ENCODE results near the gene SIRT5.

The SIRT5 gene

DNA sequence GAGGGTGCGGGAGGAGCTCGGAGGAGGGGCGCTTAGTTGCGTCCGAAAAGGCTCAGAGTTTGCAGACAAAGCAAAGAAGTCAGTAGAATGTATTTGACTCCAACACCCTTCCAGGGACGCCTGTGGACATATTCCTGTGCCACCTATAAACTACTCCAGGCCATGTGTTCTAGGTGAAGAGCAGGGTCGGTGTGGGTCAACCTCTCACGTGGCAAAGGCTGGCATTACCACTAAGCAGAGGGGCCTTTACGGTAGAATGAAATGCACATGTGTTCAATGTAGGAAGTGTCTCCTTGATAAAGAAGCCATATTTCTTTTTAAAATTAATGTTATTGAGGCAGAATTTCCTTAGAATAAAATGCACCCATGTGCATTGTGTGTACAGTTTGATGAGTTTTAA lies 15.4 kb downstream of the SIRT5 start:
- no peak for DNase-seq (ENCODE audit: low read depth in 2 of 2)

DNA sequence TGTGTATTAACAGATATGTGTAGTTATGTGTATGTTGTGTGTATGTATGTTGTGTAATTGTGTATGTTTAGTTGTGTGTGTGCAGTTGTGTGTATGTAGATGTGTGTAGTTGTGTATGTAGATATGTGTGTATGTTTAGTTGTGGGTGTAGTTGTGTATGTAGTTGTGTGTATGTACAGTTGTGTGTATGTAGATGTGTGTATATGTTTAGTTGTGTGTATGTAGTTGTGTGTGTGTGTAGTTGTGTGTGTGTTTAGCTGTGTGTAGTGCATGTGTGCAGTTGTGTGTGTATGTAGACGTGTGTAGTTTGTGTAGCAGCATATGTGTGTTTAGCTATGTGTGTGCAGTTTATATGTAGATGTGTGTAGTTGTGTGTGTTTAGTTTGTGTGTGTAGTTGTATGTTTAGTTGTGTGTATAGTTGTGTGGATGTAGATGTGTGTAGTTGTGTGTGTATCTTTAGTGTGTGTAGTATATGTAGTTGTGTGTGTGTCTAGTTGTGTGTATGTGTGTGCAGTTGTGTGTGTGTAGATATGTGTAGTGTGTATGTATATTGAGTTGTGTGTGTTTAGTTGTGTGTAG lies 16.3 kb downstream of the SIRT5 start:
- no peak for DNase-seq (ENCODE audit: low read depth in 2 of 2)

DNA sequence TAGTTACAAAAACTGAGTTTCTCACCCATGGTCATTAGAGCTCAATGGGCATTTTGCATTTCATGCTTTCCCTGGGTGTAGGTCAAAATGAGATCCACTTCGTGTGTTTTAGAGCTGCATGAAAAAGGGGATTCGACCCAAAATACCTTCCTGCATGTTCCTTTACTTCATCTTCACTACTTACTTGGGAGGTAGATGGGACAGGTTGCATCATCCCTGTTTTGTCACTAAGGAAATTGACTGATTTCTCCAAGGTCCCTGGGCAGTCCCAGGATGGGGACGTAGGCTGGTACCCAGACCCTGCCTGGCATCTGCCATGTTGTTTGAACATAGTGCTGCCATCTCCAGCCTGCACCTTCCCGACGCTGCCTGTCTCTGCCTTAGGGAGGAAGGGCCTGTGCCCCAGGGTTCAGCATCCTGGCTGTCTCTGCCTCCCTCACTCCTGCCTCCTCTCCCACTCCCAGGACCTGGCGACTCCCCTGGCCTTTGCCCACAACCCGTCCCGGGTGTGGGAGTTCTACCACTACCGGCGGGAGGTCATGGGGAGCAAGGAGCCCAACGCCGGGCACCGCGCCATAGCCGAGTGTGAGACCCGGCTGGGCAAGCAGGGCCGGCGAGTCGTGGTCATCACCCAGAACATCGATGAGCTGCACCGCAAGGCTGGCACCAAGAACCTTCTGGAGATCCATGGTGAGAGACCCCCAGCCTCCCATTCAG lies 17.0 kb downstream of the SIRT5 start:
- no peak for DNase-seq (ENCODE audit: low read depth in 2 of 2)

DNA sequence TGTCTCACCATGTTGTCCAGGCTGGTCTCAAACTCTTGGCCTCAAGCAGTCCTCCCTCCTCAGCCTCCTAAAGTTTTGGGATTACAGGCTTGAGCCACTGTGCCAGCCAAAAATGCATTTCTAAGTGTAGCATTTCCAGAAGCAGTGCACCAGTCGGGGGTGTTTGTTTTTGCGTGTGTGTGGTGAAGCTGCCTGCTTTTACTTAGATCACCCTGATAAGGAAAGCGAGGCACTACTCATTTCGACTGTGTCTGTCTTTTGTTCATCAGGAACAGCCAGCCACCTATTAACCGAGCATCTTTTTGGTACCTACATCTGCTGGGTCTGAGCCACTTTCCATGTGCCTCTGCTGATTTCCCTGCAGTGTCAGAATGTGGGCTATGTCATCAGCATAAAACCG lies 18.7 kb downstream of the SIRT5 start:
- DNase-seq (ENCODE audit: low read depth in 2 of 2), result no peak

DNA sequence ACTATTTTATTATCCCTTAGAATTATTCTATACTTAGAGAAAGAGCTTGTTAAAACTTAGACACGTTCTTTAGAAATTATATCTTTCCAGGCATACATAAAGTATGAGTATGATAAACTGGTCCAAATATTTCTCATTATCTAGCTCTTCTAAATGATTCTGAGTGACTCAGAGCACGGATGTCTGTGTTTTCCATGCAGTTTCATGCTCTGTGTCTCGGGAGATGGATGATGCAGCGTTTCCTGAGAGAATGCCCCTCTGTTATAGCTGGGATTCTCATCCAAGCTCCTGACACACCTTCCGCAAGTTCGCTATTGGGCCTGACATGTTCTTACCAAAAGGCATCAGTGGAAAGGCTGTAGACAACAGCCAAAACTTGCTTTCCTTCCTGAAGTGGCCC lies 19.3 kb downstream of the SIRT5 start:
- no peak for DNase-seq (ENCODE audit: low read depth in 2 of 2)

DNA sequence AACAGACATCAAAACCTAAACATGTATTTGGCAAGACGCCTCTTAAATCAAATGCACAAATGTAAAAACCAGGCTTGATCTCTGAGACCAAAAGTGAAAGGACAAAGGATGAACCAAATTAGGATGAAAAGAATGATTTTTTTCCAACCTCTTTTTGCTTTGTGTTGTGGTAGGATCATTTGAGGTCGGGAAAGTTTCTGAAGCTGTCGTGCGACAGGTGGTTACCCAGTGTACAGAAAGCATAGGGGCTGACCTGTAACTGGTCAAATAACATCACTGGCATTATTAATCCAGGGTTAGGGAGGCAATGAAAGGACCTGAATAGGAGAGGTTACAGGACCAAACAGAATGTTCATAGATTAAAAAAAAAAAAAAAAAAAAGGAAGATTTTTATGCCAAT lies 22.7 kb downstream of the SIRT5 start:
- no peak for DNase-seq (ENCODE audit: low read depth in 2 of 2)

DNA sequence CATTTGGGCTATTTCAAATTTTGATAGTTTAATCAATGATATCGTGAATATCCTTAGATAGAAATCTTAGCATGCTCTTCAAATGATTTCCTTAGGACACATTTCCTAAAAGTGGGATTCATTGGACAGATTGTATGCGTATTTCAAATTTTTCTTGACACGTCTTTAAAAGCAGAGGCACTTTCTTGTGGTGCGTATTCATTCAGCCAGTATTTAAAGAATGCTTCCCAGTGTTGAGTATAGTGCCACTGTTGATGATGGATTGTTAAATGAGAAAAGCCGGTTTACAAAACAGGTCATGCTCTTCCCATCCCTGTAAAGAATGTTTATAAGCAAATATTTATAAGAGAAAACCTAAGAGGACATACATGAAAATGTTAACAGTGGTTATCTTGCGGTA lies 25.6 kb downstream of the SIRT5 start:
- DNase-seq (ENCODE audit: low read depth in 2 of 2), result no peak

DNA sequence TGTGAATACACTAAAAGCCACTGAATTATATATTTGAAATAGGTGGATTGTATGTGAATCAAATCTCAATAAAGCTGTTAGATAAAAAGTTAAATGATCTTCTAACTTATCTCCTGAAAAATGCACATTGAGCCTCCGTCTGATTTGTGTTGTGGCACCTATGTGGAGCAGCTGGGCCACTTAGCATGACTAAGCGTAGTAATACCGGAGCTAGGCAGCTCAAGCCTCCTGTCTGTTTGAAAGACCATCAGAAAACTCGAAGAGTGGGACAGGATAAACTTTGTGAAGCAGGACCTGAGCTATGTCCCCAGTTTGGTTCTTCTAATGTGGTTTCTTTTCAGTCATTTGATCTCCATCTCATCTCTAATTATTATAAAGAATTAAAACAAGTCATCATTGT lies 29.7 kb downstream of the SIRT5 start:
- no peak for DNase-seq (ENCODE audit: low read depth in 2 of 2)

DNA sequence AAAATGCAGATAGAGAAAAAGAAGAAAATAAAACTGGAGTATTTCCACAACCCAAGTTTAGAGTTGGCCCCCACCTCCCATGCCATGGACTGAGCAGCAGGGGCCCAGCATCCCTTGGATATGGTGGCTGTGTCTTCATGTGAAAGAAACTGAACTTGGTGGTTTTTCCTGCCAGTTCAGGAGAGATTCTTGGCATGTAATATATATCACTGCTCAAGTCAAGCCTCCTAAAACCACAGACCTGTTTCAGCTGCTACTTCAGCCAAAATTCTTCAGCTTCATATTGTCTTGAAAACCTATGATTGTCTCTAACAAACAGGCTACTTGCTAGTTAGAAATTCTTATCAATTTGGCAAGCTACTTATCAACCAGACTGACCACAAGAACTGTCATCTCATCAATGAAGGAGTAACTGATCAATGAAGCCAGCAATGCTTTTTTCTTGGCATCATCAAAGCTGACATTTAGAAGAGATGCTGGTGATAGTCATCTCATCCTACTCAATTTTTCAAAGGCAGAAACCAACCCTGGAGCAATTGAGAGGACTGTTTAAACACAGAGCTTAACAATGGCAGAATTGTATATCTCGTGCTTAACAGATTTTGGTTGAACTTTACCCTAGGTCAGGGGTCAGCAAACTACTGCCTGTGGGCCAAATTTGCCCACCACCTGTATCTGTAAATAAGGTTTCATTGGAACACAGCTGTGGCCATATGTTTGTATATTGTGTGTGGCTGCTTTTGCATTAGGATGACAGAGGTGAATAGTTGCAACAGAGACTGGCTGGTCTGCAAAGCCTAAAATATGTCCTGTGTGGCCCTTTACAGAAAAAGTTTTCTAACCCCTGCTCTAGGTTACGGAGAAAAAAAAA lies 30.4 kb downstream of the SIRT5 start:
- no peak for DNase-seq (ENCODE audit: low read depth in 2 of 2)

DNA sequence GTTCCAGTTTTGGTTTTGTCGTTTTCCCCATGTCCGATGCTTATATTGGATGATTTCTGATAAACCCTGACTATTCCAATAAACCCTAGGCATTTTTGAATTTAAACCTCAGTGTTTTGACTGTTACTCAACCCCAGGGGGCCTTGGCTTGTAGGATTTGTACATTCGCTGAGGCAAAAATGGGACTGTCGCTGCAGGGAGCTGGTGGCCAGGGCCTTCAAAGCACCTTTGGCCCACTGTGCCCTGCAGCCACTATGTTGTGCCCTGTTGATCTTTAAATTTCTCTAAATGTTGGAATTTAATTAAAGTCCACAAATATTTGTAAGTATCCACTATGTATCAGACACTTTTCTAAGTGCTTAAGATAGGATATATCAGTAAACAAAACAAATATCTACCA lies 31.2 kb downstream of the SIRT5 start:
- DNase-seq (ENCODE audit: low read depth in 2 of 2), result no peak

DNA sequence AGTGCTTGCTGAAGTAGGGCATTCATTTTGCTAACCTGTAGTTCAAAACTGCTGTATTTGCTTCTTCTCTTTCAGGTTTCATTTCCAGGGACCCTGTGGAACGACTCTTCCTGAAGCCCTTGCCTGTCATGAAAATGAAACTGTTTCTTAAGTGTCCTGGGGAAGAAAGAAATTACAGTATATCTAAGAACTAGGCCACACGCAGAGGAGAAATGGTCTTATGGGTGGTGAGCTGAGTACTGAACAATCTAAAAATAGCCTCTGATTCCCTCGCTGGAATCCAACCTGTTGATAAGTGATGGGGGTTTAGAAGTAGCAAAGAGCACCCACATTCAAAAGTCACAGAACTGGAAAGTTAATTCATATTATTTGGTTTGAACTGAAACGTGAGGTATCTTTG lies 37.3 kb downstream of the SIRT5 start:
- DNase-seq (ENCODE audit: low read depth in 2 of 2), result no peak

DNA sequence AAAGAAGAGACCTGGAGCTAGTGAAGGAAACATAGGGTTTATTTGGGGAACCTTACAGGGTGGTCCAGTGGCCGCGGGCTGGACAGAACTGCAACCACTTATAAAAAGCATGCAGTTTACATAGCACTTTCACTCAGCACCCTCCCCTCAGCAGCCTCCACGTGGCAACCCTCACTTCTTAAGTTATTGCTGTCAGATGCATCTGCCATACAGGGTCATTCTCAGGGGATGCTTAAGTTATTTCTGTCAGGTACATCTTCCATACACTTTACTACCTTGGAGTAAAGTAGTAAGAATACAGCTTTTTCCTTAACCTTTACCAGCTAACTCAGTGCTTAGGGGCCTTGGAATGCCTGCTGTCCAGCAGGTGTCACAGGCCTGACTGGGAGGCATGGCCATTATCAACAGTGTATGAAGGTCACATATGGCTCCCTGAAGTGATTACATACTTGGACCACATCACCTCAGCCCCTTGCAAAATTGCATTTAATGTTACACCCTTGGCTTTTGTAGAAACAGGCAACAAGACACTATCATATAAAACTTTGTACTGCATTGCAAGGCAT lies 38.7 kb downstream of the SIRT5 start:
- no peak for DNase-seq (ENCODE audit: low read depth in 2 of 2)

DNA sequence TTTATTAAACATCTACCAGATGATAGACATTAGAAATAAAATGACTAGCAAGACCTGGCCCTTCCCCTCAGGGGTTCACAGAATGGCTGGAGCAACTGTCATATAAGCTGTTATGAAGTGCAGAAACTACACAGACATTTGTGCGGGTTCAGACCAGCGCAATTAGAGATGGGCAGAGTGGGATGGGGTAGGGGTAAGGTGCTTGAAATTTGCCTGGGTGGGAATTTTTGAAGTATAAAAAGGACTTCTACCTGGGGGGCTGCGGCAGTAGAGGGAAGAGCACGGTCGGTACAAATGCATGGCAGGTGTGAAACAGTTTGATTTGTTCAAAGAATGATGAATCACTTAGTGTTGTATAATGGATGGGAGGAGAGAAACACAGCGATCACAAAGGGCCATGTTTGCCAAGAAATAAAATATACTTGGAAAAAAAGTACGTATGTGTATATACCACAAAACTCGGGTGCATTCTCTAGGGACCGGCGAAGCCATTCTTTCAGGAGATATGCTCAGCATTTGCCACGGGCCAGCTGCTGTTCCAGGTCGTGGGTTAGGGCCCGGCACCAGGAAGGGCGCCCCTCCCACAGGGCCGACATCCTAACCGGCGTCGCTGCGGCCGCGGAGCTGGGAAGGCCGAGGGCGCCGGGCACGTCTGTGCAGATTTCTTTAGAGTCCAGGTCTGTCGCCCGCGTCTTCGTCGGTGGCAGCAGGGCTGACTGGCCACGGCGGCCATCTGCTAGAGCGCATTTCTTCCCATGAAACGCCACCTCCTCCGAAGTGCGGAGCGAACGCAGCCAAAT lies 39.9 kb downstream of the SIRT5 start:
- DNase-seq (ENCODE audit: low read depth in 2 of 2), result no peak

DNA sequence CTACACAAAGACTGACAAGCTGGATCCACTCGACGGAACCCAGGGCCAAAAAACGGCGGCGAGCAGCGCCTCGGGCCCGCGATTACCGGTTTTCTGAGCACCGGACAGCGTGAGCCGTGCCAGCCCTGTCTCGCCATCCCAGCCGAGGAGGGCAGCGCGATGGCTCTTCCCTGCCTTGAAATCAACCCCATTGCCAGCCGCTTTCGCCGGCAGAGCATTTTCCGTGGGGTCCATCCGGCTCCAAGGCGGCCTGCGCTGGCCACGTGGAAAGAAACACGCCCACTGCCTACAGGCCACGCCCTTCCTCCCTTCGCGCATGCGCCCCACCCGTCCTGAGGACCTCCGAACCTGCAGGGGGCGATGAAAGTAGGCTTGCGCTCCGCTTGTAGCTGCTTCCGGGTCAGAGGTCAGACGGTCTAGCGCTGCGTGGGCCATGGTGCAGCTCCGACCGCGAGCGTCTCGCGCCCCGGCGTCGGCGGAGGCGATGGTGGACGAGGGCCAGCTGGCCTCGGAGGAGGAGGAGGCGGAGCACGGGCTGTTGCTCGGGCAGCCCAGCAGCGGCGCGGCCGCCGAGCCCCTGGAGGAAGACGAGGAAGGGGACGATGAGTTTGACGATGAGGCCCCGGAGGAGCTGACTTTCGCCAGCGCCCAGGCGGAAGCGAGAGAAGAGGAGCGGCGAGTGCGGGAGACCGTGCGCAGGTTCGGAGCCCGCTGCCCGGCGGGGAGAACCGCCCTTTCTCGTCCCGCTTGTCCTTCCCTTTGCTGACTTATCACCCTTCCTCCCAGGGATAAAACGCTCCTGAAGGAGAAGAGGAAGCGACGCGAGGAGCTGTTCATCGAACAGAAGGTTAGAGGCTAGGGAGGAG lies 40.8 kb downstream of the SIRT5 start, which contains the start of gene NOL7:
Gene NOL7, plus strand, starts transcription at position 410 of the 866 bp plus-strand sequence. Its CDS starts 24 bp downstream, at position 434.
- DNase-seq (ENCODE audit: low read depth in 2 of 2), result peak; percentile 95 to 96

DNA sequence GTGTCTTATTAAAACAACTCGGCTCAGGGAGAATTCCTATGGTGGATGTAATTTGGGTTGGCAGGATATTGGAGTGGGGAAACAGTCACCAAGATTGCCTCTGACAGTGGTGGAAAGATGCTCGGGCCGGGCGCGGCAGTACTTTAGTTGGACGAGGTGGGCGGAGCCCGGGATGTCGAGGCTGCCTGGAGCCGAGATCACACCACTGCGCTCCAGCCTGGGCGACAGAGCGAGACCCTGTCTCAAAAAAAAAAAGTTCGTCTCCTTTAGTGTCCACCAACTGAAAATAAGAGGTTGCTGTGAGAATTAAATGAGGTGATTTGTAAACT lies 41.4 kb downstream of the SIRT5 start:
- DNase-seq (ENCODE audit: low read depth in 2 of 2), result no peak

DNA sequence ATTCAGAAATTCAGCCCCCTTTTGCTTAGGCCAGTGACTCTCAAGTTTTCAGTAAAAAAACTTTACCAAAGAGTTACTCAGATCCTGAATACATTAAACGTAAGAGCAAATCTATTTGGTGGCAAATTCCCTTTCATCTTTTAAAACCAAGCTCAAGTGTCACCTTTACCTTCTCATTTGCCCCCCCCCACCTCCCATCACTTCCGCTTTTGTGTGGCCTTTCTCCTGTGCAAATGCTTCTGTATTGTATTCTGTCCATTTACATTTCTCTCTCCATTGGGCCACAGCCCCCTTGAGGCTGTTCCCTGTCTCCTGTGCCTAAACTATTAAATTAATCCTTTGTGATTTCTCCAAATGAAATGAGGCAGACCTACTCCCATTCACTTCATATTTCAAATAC lies 42.7 kb downstream of the SIRT5 start:
- no peak for DNase-seq (ENCODE audit: low read depth in 2 of 2)

DNA sequence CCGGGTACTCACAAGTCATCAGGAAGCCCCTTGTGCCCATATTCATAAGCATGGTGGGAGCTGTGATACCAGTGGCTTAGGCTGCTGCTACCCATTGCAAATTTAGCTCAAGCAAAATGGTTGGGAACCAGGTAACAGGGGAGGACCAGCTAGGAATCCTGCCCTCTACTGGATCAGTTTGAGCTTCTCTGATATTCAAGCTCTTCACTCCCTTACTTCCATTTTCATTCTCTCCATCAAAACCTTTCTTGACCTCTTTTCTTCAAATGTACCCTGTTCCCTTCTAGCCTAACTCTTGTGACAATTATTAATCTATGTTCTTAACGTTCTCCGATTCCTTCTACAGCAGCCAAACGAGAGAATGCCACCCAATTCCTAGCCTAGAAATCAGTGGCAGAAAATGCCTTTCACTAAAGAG lies 50.5 kb downstream of the SIRT5 start:
- no peak for DNase-seq (ENCODE audit: low read depth in 2 of 2)

DNA sequence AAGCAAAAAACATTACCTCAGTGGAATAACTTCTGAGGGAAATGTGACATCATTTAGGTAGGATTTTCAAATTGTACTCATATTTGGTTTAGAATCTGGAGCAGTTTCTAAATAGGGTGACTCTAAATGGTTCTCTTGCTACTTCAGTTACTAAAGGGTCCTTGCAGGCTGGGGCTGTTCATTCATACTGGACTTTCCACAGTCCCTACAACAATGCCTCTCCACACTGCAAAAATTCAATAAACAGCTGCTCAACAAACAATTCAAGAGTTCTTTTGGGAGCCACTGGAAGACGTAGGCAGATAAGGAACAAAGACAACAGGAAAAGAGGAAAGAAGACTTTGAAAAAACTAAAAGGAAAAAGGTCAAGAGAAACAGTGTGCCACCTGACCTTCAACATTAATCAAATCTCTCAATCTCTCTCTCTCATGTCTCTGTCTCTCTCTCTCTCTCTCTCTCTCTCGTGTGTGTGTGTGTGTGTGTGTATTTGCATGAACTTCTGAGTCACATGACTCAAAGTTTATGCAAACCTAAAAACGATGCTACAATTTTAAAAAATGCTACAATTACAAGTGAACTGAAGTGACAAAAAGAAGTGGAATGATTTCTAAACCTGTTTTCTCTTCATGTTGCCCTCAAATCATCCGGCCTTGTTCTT lies 55.2 kb downstream of the SIRT5 start:
- DNase-seq (ENCODE audit: low read depth in 2 of 2), result no peak

DNA sequence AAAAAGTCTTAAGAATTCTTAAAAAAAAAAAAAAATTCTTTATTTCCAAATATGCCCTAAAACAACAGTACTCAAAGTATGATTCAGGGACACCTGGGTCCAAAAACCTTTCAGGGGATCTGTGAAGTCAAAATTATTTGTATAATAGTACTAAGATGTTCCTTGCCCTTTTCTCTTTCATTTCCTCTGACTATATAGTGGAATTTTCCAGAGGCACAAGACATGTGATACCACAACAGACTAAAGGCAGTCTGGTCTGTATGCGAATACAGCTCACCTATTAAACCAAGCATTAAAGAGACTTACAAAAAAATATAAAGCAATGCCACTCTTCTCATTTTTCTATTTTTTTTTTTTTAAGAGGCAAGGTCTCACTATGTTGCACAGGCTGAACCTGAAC lies 56.1 kb downstream of the SIRT5 start:
- DNase-seq (ENCODE audit: low read depth in 2 of 2), result no peak

DNA sequence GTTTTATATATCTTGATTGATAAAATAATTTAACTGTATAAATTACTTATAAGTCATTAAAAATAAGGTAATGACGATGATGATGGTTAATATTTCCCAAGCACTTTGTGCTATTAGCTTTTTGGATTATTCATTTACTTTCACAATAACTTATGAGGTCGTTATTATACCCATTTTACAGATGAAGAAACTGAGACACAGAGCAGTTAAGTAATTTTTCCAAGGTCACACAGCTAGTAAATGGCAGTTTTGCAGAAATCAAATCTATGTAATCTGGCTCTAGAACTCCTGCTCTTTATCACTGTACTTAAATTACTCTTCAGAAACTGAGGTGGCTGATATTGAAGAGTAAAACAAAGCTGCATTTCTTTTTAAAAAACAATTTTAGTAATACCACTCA lies 58.9 kb downstream of the SIRT5 start:
- DNase-seq (ENCODE audit: low read depth in 2 of 2), result no peak
